Medulla oblongata (tissue), 1 donor: ENCODE measurements around the gene PEX19.

Source experiments
- DNase-seq: peaks from one replicate; pipeline ENCODE4 v3.0.0-alpha.2; 2015; ENCODE audit errors: extremely low spot score

PEX19 gene

DNA sequence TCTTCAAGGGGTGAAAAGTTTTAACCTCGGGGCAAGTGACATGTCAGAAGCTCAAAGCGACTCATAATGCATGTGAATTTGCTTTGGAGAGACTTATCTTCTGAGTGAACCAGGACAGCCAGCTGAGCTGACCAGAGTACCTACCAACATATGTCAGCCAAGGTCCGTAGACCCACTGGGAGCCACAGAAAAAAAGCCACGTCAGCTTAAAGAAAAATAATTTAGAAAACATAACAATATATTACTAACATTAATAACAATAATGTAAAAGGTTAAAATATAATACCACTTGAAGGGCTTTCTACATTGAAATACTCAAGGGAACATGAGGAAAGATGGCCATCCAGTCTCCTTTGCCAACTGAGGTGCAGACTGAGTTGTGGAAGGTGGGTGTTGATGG, 6.9 kb downstream of the PEX19 start:
- DNase-seq = no peak

DNA sequence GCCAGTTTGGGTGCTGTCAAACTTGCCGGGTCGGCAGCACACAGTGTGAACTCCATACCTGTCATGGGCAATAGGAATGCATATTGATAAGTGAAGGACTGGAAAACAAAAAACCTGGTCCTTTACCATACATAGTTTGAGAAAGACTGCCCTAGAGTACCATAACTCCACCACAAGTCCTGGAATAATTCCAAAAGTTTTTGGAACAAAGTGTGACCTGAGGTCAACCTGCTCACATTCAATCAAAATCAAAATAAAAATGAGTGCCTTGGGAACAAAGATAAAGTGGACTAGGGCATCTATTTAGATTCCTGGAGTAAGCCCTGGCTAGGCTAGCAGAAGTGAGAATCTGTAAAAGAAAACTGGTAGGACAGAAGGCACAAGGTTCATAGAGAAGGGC, 7.6 kb downstream of the PEX19 start:
- no peak for DNase-seq

- DNase-seq = no peak
Measured at GRCh38 chr1:160271025-160271424, 13.9 kb downstream of the PEX19 start.

DNA sequence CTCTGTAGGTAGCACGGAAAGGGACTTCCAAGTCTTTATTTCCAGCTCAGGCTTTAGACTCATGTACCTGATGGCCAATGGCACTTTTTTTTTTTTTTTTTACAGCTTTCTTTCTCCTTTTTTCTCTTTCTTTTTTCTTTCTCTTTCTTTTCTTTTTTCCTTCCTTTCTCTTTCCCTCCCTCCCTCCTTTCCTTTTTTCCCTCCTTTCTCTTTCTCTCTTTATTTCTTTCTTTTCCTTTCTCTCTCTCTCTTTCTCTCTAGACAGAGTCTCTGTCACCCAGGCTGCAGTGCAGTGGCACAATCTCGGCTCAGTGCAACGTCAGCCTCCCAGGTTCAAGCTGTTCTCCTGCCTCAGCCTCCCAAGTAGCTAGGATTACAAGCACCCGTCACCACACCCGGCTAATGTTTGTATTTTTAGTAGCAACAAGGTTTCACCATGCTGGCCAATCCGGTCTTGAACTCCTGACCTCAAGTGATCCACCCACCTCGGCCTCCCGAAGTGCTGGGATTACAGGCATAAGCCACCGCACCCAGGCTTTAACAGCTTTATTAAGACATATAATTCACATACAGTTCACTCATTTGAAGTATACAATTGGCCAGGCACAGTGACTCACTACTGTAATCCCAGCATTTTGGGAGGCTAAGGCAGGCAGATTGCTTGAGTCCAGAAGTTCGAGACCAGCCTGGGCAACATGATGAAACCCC, 17.5 kb downstream of the PEX19 start:
- no peak for DNase-seq

GRCh38 chr1:160264795-160265307, 20.1 kb downstream of the PEX19 start:
- DNase-seq = no peak

GRCh38 chr1:160261893-160262794, 22.8 kb downstream of the PEX19 start, which contains the start of gene DCAF8:
Gene DCAF8, minus strand, starts transcription at chr1:160262549. Its CDS starts 18,541 bp downstream, at chr1:160244008.
- DNase-seq = peak; percentile 99

DNA sequence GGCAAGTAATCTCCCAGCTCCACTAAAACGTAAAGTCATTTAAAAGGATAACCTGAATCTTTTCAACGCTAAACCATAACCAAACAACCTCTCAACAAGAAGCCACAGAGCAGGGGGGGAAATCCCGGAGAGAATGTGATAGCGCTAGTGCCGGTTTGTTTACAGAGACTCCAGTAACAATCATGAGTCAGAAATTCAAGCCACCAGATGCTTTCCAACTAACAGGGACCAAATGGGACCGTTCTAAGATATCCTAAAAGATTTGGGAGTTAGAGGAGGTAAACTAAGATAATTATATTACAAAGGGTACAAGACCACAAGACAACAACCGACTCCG, 23.4 kb downstream of the PEX19 start:
- peak; percentile 76 for DNase-seq

GRCh38 chr1:160260406-160261382, 24.2 kb downstream of the PEX19 start:
- peak; percentile 58 for DNase-seq

DNA sequence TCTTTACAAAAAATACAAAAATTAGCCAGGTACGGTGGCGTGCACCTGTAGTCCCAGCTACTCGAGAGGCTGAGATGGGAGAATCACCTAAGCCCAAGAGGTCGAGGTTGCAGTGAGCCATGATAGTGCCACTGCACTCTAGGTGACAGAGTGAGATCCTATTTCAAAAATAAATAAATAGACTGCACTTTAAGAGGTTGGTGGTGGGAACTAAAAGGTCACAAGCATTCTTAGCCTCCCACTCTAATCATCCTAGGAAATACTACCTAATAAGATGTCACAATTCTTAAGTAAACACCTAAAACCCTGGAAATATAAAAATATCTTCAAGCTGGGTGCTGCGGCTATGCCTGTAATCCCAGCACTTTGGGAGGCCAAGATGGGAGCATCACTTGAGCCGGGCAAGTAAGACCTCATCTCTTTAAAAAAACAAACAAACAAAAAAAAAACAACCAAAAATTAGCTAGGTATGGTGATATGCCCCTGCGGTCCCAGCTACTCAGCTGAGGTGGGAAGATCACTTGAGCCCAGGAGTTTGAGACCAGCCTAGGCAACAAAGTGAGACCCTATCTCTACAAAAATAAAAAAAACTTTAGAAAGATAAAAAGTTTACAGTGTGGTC, 26.6 kb downstream of the PEX19 start:
- no peak for DNase-seq

GRCh38 chr1:160257411-160258015, 27.4 kb downstream of the PEX19 start:
- peak; percentile 70 for DNase-seq

GRCh38 chr1:160256396-160257046, 28.4 kb downstream of the PEX19 start:
- no peak for DNase-seq

DNA sequence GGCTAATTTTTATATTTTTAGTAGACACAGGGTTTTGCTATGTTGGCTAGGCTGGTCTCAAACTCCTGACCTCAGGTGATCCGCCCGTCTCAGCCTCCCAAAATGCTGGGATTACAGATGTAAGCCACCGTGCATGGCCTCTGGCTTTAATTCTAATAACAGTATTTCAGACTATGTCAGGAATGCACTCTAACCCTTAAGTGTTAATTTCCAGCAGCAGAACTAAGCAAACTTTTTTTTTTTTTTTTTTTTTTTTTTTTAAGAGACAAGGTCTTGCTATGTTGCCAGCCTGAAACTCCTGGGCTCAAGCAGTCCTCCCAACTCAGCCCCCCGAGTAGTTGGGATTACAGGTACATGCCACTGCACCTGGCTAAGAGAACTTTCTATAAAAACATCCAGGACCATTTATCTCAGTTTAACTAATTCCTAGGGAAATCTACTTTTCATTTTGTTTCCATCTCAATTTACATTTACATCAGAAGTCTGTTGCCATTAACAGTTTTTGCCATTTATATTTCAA, 29.1 kb downstream of the PEX19 start:
- DNase-seq = no peak

DNA sequence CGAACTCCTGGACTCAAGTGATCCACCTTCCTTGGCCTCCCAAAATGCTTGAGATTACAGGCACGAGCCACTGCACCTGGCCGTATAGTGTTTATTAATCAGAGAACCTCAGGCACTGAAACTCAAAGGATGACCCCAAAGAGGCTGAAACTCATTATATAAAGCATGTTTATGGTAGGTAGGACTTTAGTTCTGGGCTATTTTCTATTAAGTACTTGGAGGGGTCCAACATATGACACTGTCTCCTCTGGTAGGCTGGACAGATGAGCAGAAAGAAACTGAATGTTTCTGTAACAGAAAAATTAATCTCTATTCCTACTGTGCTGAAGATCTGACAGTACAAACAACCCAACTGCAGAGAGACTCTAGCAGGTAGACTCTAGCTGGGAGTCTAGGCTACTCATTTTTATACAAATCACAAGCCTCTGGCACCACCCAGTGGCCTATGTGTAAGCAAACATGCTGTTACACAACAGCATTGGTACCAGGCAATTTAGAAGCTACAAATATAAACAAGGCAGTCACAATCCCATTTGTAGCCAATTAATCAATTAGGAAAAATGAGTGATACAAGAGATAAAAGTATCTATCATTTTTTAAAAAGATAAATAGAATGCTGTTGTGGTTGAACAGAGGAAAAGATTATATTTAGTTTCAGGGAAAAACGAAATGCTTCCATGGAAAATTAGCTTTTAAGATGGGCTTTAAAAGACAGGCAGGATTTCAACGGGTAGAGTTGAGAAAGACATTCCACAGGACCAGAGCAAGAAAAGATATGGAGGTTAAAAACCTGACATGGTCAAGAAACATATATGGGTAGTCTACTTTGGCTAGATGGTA, 33.0 kb downstream of the PEX19 start:
- DNase-seq = peak; percentile 95

GRCh38 chr1:160251011-160251410, 33.9 kb downstream of the PEX19 start:
- DNase-seq = peak; percentile 30

DNA sequence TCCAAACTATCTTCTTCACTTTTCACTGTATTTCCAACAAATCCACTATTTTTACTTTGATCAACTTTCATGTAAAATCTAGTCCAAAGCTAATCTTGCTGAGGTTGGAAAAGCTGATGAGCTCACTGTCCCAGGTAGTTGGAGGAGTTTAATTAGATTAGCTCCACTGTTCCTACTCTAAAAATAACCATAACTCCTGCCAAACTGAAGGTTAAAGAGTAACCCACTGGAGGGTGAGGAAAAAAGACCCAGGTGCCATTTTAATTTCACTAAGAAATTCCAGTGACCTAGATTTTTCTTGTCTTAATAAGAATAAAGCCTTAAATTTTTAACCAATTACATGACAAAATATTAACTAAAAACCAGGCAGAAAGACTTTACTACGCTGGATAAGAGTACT, 37.9 kb downstream of the PEX19 start:
- no peak for DNase-seq

DNA sequence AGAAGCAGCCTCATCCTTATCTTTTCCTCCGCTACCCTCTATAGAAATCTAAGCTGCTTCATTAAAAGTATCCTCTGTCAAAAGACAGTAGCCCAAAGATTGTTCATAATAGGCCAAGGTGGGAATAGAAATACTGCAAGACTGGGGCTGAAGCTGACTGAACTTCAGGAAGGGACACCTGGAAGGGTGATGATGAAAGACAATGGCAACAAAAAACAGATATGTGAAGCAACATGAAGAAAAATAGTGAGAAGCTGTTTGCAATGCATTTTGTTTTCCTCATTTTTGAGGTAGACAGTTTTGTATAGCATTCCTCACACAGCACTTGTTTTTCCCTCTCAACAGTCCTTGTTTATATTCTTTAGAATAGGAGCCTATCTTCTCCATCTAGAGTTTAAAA, 39.5 kb downstream of the PEX19 start:
- DNase-seq = no peak

DNA sequence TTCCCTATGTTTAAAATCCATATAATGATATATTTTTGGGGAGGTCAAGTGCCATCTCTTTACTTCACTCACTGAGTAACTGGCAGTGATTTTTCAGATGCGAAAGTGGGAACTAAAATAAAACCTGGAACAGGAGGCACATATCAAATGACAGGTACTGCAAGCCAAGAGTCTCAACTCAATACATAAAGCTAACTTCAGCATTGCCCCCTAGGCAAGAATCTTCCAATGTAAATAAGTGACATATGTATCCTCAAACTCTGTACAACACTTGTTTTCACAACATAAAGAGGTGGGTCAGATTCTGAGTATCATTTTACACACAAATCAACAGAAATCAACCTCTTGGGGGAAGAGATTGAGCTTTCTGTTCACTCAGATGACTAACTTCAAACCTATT, 40.7 kb downstream of the PEX19 start:
- no peak for DNase-seq

GRCh38 chr1:160243767-160244166, 41.2 kb downstream of the PEX19 start:
- DNase-seq = no peak
